HepG2 (cell line): ENCODE results near the gene SMYD5. TPM values are rescaled to one million over a fixed set of nuclear protein-coding genes. Genes with fewer than 3 reads are reported as not detected.

Source experiments
- BORCS8-MEF2B ChIP-seq: sonication (generic); formaldehyde crosslinking; IDR thresholded peaks from 2 replicates; pipeline ENCODE4 v1.8.0; 2022; ENCODE audit warnings: mild to moderate bottlenecking, missing genetic modification reagents
- EZH2 ChIP-seq: conservative IDR thresholded peaks from 2 replicates; pipeline ENCODE4 v1.6.1; 2012; ENCODE audit warnings: mild to moderate bottlenecking, low read depth, low read length, moderate library complexity
- HNF4A ChIP-seq: sonication (generic); formaldehyde crosslinking; IDR thresholded peaks from 2 replicates; pipeline ENCODE4 v1.4.0; 2020; ENCODE audit warnings: missing genetic modification reagents
- KDM5A ChIP-seq: fragments of 200-600 bp; sonication (generic); IDR thresholded peaks from 2 replicates; pipeline ENCODE4 v1.7.0; 2018; ENCODE audit warnings: antibody characterized with exemption, mild to moderate bottlenecking, low read length, borderline replicate concordance
- KLF11 ChIP-seq: IDR thresholded peaks from 2 replicates; pipeline ENCODE4 v1.6.1; 2016; ENCODE audit warnings: missing compliant biosample characterization
- NFKB2 ChIP-seq: sonication (generic); formaldehyde crosslinking; IDR thresholded peaks from 2 replicates; pipeline ENCODE4 v1.4.0; 2020; ENCODE audit warnings: missing genetic modification reagents, borderline replicate concordance
- NR2C2 ChIP-seq: sonication (generic); formaldehyde crosslinking; IDR thresholded peaks from 2 replicates; pipeline ENCODE4 v1.4.0; 2020; ENCODE audit warnings: missing genetic modification reagents, mild to moderate bottlenecking, moderate library complexity, borderline replicate concordance
- RXRA ChIP-seq: sonication (generic); formaldehyde crosslinking; IDR thresholded peaks from 2 replicates; pipeline ENCODE4 v1.5.1; 2020; ENCODE audit warnings: missing genetic modification reagents
- ZFYVE20 ChIP-seq: sonication (generic); formaldehyde crosslinking; IDR thresholded peaks from 2 replicates; pipeline ENCODE4 v1.8.0; 2023; ENCODE audit warnings: low read depth, mild to moderate bottlenecking, moderate library complexity, missing genetic modification reagents, borderline replicate concordance
- ZNF24 ChIP-seq: fragments of 450-650 bp; IDR thresholded peaks from 2 replicates; pipeline ENCODE4 v1.6.1; 2017; ENCODE audit warnings: antibody characterized with exemption, mild to moderate bottlenecking
- ZNF337 ChIP-seq: sonication (generic); formaldehyde crosslinking; IDR thresholded peaks from 2 replicates; pipeline ENCODE4 v1.5.1; 2020; ENCODE audit warnings: missing genetic modification reagents, low read depth, mild to moderate bottlenecking, borderline replicate concordance
- ZNF354B ChIP-seq: sonication (generic); formaldehyde crosslinking; IDR thresholded peaks from 2 replicates; pipeline ENCODE4 v1.8.0; 2022; ENCODE audit warnings: mild to moderate bottlenecking, missing genetic modification reagents
- ZNF543 ChIP-seq: sonication (generic); formaldehyde crosslinking; IDR thresholded peaks from 2 replicates; pipeline ENCODE4 v1.4.0; 2020; ENCODE audit warnings: mild to moderate bottlenecking, missing genetic modification reagents
- ZNF546 ChIP-seq: sonication (generic); formaldehyde crosslinking; conservative IDR thresholded peaks from 2 replicates; pipeline ENCODE4 v1.8.1; 2023; ENCODE audit warnings: mild to moderate bottlenecking, missing genetic modification reagents
- ZNF704 ChIP-seq: sonication (generic); formaldehyde crosslinking; IDR thresholded peaks from 2 replicates; pipeline ENCODE4 v1.8.1; 2023; ENCODE audit warnings: mild to moderate bottlenecking, inconsistent platforms, moderate library complexity, missing genetic modification reagents, borderline replicate concordance
- ZNF720 ChIP-seq: sonication (generic); formaldehyde crosslinking; IDR thresholded peaks from 2 replicates; pipeline ENCODE4 v1.4.0; 2020; ENCODE audit warnings: missing genetic modification reagents
- ZNF777 ChIP-seq: sonication (generic); formaldehyde crosslinking; IDR thresholded peaks from 2 replicates; pipeline ENCODE4 v1.4.0; 2020; ENCODE audit warnings: missing genetic modification reagents
- ZNF841 ChIP-seq: sonication (generic); formaldehyde crosslinking; IDR thresholded peaks from 2 replicates; pipeline ENCODE4 v1.8.1; 2023; ENCODE audit warnings: missing genetic modification reagents, borderline replicate concordance
- polyA plus RNA-seq, 8 experiments: library from polyadenylated mRNA; depleted of rRNA in 3 of 8; stranded (reverse) in 7 of 8; unstranded in 1 of 8; fragments of >200 nt; fragmentation: Illumina TruSeq in 4 of 8; extraction: Trizol in 4 of 8; gene quantifications; 2 replicates each; pipeline versions ENCODE4 v1.2.1 to v1.2.3, GENCODE V29; 2011 to 2016; ENCODE audit warnings: low read depth in 4 of 8, missing spikeins in 1 of 8, mixed read lengths in 1 of 8; ENCODE audit not compliant: insufficient read depth in 1 of 8
- total RNA-seq, 5 experiments: library from RNA; depleted of rRNA; stranded (reverse); fragments of >200 nt; fragmentation: Illumina TruSeq; extraction: Trizol; gene quantifications; 2 replicates each; pipeline ENCODE4 v1.2.3, GENCODE V29; 2016; ENCODE audit warnings: low read depth in 1 of 5
- TF ChIP-seq, protein P1 (sequence below): sonication (generic); formaldehyde crosslinking; IDR thresholded peaks from 2 replicates; pipeline ENCODE4 v1.5.0; 2020; ENCODE audit warnings: missing genetic modification reagents, mild to moderate bottlenecking, borderline replicate concordance
- TF ChIP-seq, protein P2 (sequence below): sonication (generic); formaldehyde crosslinking; IDR thresholded peaks from 2 replicates; pipeline ENCODE4 v1.5.0; 2020; ENCODE audit warnings: mild to moderate bottlenecking, missing genetic modification reagents
- TF ChIP-seq, protein P3 (sequence below): sonication (generic); formaldehyde crosslinking; IDR thresholded peaks from 2 replicates; pipeline ENCODE4 v1.8.0; 2022; ENCODE audit warnings: mild to moderate bottlenecking, missing genetic modification reagents, borderline replicate concordance

SMYD5 gene
- total and polyA plus RNA-seq, 2 of the 13 experiments (the other 11 are each of a cell fraction or from before 2014, with no cell fraction given), result 55.8 to 70.4 TPM

DNA sequence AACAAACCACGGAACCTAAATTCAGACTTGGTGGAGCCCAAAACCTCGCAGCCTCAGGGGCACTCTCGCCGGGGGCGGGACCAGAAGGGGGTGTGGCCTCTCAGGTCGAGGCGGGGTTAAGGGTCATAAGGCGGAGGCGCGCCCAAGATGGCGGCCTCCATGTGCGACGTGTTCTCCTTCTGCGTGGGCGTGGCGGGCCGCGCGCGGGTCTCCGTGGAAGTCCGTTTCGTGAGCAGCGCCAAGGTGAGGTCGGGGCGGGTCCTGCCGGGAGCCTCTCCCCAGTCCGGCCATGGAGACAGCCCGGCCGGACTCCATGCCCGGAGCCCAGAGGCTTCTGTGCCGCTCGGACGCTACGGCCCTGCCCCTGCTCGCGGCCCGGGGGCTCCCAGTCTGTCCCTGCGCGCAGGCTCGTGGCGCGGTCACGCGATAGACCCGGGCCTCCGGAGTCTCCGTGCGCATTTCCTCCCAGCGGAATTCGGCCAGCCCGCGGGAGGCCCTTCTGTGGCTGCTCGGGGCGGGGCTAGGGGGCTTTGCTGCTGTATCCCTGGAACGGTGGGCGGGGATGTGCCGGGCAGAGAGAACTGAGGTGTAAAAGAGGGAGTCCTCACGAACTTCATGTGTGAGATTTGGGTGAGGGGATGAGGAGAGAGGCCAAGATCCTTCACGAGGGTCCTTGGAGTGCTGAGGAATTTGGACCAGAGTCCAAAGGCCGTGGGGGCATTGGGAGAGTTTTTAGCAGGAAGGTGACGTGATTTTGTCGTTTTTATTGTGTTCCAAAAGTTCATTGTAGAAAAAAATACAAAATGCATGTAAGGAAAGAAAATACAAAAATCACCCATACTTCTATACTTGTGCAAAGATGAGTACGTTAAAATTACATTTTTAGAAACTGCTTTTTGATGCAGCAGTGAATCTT, at the start of gene SMYD5 (continued):
- no peak; the same call in 1 of the 2 replicates for TF ChIP-seq ZNF24
- TF ChIP-seq ZNF704, result peak; percentile 93; the same call in 1 of the 2 replicates
- TF ChIP-seq, protein P1, sequence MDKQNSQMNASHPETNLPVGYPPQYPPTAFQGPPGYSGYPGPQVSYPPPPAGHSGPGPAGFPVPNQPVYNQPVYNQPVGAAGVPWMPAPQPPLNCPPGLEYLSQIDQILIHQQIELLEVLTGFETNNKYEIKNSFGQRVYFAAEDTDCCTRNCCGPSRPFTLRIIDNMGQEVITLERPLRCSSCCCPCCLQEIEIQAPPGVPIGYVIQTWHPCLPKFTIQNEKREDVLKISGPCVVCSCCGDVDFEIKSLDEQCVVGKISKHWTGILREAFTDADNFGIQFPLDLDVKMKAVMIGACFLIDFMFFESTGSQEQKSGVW, result peak; percentile 82; the same call in 1 of the 2 replicates
- TF ChIP-seq HNF4A (CRISPR knock-in tag), result peak; percentile 71
- peak; percentile 82 for TF ChIP-seq RXRA (CRISPR knock-in tag)
- no peak for TF ChIP-seq EZH2
- TF ChIP-seq NR2C2, result peak; percentile 99
- no peak for TF ChIP-seq ZNF354B (CRISPR knock-in tag)
- TF ChIP-seq, protein P2, sequence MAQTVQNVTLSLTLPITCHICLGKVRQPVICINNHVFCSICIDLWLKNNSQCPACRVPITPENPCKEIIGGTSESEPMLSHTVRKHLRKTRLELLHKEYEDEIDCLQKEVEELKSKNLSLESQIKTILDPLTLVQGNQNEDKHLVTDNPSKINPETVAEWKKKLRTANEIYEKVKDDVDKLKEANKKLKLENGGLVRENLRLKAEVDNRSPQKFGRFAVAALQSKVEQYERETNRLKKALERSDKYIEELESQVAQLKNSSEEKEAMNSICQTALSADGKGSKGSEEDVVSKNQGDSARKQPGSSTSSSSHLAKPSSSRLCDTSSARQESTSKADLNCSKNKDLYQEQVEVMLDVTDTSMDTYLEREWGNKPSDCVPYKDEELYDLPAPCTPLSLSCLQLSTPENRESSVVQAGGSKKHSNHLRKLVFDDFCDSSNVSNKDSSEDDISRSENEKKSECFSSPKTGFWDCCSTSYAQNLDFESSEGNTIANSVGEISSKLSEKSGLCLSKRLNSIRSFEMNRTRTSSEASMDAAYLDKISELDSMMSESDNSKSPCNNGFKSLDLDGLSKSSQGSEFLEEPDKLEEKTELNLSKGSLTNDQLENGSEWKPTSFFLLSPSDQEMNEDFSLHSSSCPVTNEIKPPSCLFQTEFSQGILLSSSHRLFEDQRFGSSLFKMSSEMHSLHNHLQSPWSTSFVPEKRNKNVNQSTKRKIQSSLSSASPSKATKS (CRISPR knock-in tag), result peak; percentile 82; the same call in 1 of the 2 replicates
- peak; percentile 56 for TF ChIP-seq ZNF777 (CRISPR knock-in tag)
- no peak for TF ChIP-seq ZFYVE20
- peak; percentile 95 for TF ChIP-seq ZNF543 (CRISPR knock-in tag)
- TF ChIP-seq BORCS8-MEF2B (CRISPR knock-in tag), result peak; percentile 58
- TF ChIP-seq NFKB2 (CRISPR knock-in tag), result peak; percentile 71; the same call in 1 of the 2 replicates
- peak; percentile 82; the same call in 1 of the 2 replicates for TF ChIP-seq KDM5A
- 0 out of 2 replicates have a peak, but pooled peaks have one; percentile 69 for TF ChIP-seq ZNF546 (CRISPR knock-in tag)
- no peak for TF ChIP-seq ZNF841 (CRISPR knock-in tag)
- TF ChIP-seq, protein P3, sequence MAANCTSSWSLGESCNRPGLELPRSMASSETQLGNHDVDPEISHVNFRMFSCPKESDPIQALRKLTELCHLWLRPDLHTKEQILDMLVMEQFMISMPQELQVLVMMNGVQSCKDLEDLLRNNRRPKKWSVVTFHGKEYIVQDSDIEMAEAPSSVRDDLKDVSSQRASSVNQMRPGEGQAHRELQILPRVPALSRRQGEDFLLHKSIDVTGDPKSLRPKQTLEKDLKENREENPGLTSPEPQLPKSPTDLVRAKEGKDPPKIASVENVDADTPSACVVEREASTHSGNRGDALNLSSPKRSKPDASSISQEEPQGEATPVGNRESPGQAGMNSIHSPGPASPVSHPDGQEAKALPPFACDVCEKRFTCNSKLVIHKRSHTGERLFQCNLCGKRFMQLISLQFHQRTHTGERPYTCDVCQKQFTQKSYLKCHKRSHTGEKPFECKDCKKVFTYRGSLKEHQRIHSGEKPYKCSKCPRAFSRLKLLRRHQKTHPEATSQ (CRISPR knock-in tag), result no peak
- TF ChIP-seq ZNF720 (CRISPR knock-in tag), result peak; percentile 13; the same call in 1 of the 2 replicates
- no peak for TF ChIP-seq KLF11 (CRISPR knock-in tag)
- TF ChIP-seq ZNF337 (CRISPR knock-in tag), result peak; percentile 29; the same call in 1 of the 2 replicates
